T-cell (primary cell): ENCODE results near the gene MUCL3. TPM values are rescaled to one million over a fixed set of nuclear protein-coding genes. Genes with fewer than 3 reads are reported as not detected.
A peak's percentile ranks its signal among the peaks of the same experiment; 100 is the strongest.
"Not testable (repeated sequence)": the region's sequence is repeated elsewhere in the genome, so short reads cannot be mapped to it uniquely, and the experiment has no call there.

Experiments used
- ATAC-seq, 4 experiments: fragments of 200-7000 bp in 3 of 4; fragments of 150-1000 bp in 1 of 4; cut with Tn5 transposase; replicated peaks in 1 of 4; 1 replicate in 3 of 4; 2 replicates in 1 of 4; pipeline ENCODE4 v1.10.0; 2021; ENCODE audit warnings: moderate library complexity in 3 of 4, mild to moderate bottlenecking in 2 of 4, moderate number of reproducible peaks in 1 of 4
- CTCF ChIA-PET, 2 donors: fragments of 300-600 bp; sonication (Branson Sonifier 250); formaldehyde crosslinking; loops; one replicate each; lab custom pipeline; 2022; ENCODE audit warnings: antibody characterized with exemption in 2 of 2; lab: Charles Lee
- POLR2A ChIA-PET, 2 donors: fragments of 300-600 bp; sonication (Branson Sonifier 250); formaldehyde crosslinking; loops; one replicate each; lab custom pipeline; 2022; ENCODE audit warnings: antibody characterized with exemption in 2 of 2; lab: Charles Lee
- DNase-seq, 35 experiments: peaks; one replicate each; pipeline versions ENCODE4 v3.0.0 to v3.0.0-alpha.2; 2013 to 2023
- H3K27ac ChIP-seq: one replicate; pipeline ENCODE4 v1.5.1; 2013; ENCODE audit warnings: low read length
- H3K27me3 ChIP-seq, 2 experiments: replicated peaks in 1 of 2; 1 replicate in 1 of 2; 2 replicates in 1 of 2; pipeline versions ENCODE4 v1.6.1 to v1.7.0; 2013; ENCODE audit warnings: low read length in 1 of 2, mixed read lengths in 1 of 2; ENCODE audit not compliant: control insufficient read depth in 2 of 2, insufficient read depth in 2 of 2; ENCODE audit errors: extremely low read depth in 1 of 2
- H3K36me3 ChIP-seq, 2 donors: 1 replicate in 1 of 2; 2 replicates in 1 of 2; pipeline versions ENCODE4 v1.6.1 to v1.7.0; 2013; ENCODE audit warnings: low read length in 1 of 2; ENCODE audit not compliant: control insufficient read depth in 2 of 2, insufficient read depth in 1 of 2; ENCODE audit errors: extremely low read depth in 1 of 2
- H3K4me1 ChIP-seq, 2 experiments: 1 replicate in 1 of 2; 2 replicates in 1 of 2; pipeline versions ENCODE4 v1.6.1 to v1.7.0; 2013; ENCODE audit warnings: low read length in 2 of 2, mixed read lengths in 1 of 2; ENCODE audit not compliant: insufficient read depth in 2 of 2, control insufficient read depth in 1 of 2; ENCODE audit errors: extremely low read depth in 1 of 2
- H3K4me3 ChIP-seq, 2 donors: 1 replicate in 1 of 2; 2 replicates in 1 of 2; pipeline versions ENCODE4 v1.5.1 to v1.7.0; 2013; ENCODE audit warnings: mild to moderate bottlenecking in 2 of 2, low read length in 1 of 2, moderate library complexity in 1 of 2; ENCODE audit not compliant: control insufficient read depth in 1 of 2; ENCODE audit errors: extremely low read depth in 1 of 2
- H3K9me3 ChIP-seq: 2 replicates; pipeline ENCODE4 v1.7.0; 2013
- H3K27ac Mint-ChIP-seq, 2 donors: one replicate each; pipeline ENCODE4 v1.8.0; 2020 to 2021; ENCODE audit warnings: mild to moderate bottlenecking in 2 of 2, mixed read lengths in 2 of 2
- H3K27me3 Mint-ChIP-seq, 2 donors: one replicate each; pipeline ENCODE4 v1.8.0; 2021 to 2022; ENCODE audit warnings: mixed read lengths in 2 of 2
- H3K36me3 Mint-ChIP-seq: one replicate; pipeline ENCODE4 v1.8.0; 2021; ENCODE audit warnings: mixed read lengths
- H3K4me1 Mint-ChIP-seq, 3 donors: one replicate each; pipeline ENCODE4 v1.8.0; 2020 to 2022; ENCODE audit warnings: mixed read lengths in 3 of 3, mild to moderate bottlenecking in 1 of 3
- H3K4me3 Mint-ChIP-seq, 3 donors: one replicate each; pipeline ENCODE4 v1.8.0; 2020 to 2022; ENCODE audit warnings: mild to moderate bottlenecking in 3 of 3, mixed read lengths in 3 of 3, moderate library complexity in 3 of 3
- H3K9me3 Mint-ChIP-seq, 3 donors: one replicate each; pipeline ENCODE4 v1.8.0; 2020 to 2022; ENCODE audit warnings: mixed read lengths in 3 of 3
- WGBS: methylation state at CpG from one replicate; pipeline ENCODE4 v1.1.5; 2013; ENCODE audit warnings: missing lambda C conversion rate; ENCODE audit not compliant: insufficient coverage; 5-methylcytosine and 5-hydroxymethylcytosine counted together
- total RNA-seq, 35 experiments: library from RNA in 6 of 35; stranded (reverse) in 6 of 35; fragments of 120-200 nt in 1 of 35; gene quantifications; one replicate each; pipeline versions ENCODE4 v1.2.1 to v1.2.4 and lab custom pipeline; 2013 to 2026

MUCL3 gene
- total RNA-seq, 5 donors from 2014 or later (not counting 1 experiment from before 2014, with no cell fraction given), result 0.09 TPM; not detected in 4

DNA sequence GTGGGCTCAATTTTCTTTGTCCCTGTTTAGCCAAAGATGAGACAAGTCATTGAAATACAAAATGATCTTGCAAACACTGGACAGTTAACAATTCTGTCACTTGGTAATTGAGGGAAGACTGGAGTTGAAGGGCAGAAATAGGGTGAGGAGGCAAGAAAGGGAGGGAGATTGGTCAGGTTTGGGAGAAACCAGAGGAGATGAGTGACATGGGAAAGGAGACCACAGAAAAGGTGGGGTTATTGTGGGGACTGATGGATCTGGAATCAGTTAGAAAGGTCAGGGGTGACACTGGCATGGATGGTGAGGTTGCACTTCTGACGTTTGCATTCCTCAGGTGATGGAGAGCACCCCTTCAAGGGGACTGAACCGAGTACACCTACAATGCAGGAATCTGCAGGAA is 32.1 kb upstream of the MUCL3 start:
- H3K4me1 ChIP-seq, result peaks cover 6 to 27% of the 10 kb centered on the region in 2 experiments
- H3K36me3 ChIP-seq, result peaks cover 3 to 19% of the 10 kb centered on the region in 2 donors
- no peak for DNase-seq
- Mint-ChIP-seq H3K27ac (peak overlapping the region in 1 of 2 donors; percentile 87), H3K27me3 (no peaks in the 10 kb centered on the region), H3K4me1 (peaks cover 24 to 32% (median 31%) of the 10 kb centered on the region in 3 donors), H3K4me3 (peak overlapping the region; percentile 99 to 100 (median 99)), H3K9me3 (no peaks in the 10 kb centered on the region), H3K36me3 (peaks cover 18% of the 10 kb centered on the region)
- CTCF ChIA-PET, result no interaction called here
- POLR2A ChIA-PET, result no interaction called here
- no peak overlapping the region for H3K27ac ChIP-seq
- no peaks in the 10 kb centered on the region for H3K27me3 ChIP-seq
- peak overlapping the region; percentile 88 to 91 for H3K4me3 ChIP-seq
- ATAC-seq, result no peak
- no peaks in the 10 kb centered on the region for H3K9me3 ChIP-seq
- WGBS, result no CpG with 5 or more reads among the region's 2 CpGs

DNA sequence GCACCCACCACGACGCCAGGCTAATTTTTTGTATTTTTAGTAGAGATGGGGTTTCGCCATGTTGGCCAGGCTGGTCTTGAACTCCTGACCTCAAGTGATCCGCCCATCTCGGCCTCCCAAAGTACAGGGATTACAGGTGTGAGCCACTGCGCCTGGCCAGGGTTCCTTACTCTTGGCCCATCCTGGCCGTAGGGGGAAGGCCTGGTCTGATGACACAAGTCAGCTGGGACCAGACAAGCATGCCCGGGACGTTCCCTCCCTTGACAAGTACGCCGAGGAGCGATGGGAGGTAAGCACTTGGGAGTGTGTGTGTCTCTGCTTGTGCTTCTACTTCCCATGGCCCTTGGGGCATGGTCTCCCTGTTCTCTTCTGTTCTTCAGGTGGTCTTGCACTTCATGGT is 30.3 kb upstream of the MUCL3 start:
- peaks cover 35 to 44% (median 43%) of the 10 kb centered on the region in 3 donors for H3K4me1 Mint-ChIP-seq
- peaks cover 18% of the 10 kb centered on the region for H3K36me3 Mint-ChIP-seq
- POLR2A ChIA-PET, H3K4me3 ChIP-seq, H3K27me3 Mint-ChIP-seq, H3K27me3 ChIP-seq, ATAC-seq, H3K9me3 ChIP-seq, H3K9me3 Mint-ChIP-seq, DNase-seq, H3K4me3 Mint-ChIP-seq, H3K27ac Mint-ChIP-seq, H3K27ac ChIP-seq, CTCF ChIA-PET: not testable (repeated sequence)
- Histone ChIP-seq H3K36me3 (peaks cover 3 to 19% of the 10 kb centered on the region in 2 donors), H3K4me1 (peaks cover 10 to 41% of the 10 kb centered on the region in 2 experiments)
- WGBS, result 98% methylated on average over 7 of the region's 12 CpGs

DNA sequence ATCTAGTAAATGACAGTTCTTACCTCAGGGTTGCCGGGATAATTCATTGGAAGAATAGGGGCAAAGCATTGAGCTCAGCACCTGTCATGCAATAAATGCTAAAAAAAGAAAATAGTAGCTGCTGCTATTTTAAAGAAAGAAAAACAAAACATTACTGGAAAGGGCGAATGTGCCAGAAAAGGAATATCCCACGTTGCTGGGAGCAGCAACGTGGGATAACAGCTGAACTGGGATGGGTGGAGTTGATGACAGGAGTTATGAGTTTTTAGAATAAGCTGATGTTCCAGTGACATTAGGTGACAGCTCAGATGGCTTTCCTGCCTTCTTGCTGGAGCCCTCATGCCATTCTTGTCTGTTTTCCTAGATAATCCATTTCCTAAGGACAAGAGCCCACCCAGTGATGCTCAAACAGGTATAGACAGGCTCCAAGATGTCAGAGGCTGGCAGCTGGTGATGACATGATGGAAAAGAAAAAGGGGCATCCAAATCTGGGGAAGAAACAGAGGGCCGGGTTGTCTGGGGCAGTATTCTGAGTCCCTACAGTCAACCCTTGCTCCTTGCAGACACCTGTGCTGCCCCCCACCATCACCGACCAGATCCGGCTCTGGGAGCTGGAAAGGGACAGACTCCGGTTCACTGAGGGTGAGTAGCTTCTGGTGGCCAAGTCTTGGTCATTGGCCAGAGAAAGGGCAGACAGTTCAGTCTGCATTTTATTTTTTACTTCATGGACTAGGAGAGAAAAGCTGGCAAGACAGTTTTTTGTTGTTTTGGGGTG is 27.8 kb upstream of the MUCL3 start:
- no peaks in the 10 kb centered on the region for H3K9me3 Mint-ChIP-seq

DNA sequence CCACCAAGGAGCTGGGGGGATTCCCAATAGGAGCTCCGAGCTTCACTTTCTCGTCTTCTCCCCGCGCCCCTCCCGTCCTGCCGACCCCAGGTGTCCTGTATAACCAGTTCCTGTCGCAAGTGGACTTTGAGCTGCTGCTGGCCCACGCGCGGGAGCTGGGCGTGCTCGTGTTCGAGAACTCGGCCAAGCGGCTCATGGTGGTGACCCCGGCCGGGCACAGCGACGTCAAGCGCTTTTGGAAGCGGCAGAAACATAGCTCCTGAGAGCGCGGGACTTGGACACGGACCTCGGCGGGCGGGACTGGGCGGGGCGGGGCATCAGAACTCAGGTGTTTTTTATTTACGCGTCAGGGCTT is 27.1 kb upstream of the MUCL3 start:
- Histone ChIP-seq H3K27me3 (no peaks in the 10 kb centered on the region), H3K27ac (no peak overlapping the region), H3K9me3 (no peaks in the 10 kb centered on the region), H3K4me1 (peaks cover 6 to 32% of the 10 kb centered on the region in 2 experiments), H3K4me3 (peak overlapping the region; percentile 35 to 73), H3K36me3 (peaks cover 13 to 38% of the 10 kb centered on the region in 2 donors)
- POLR2A ChIA-PET, result interaction anchor here in 1 of 2 donors (0.6 to 0.7 kb wide), 2 partner anchors 480 to 622 kb away, joined by 3 read pairs; no protein-coding TSS in a partner anchor
- Mint-ChIP-seq H3K27me3 (no peaks in the 10 kb centered on the region), H3K36me3 (peaks cover 36% of the 10 kb centered on the region), H3K4me1 (peaks cover 36 to 44% (median 42%) of the 10 kb centered on the region in 3 donors), H3K9me3 (no peaks in the 10 kb centered on the region), H3K4me3 (peak overlapping the region; percentile 78 to 96 (median 85)), H3K27ac (peak overlapping the region; percentile 31 to 85)
- DNase-seq, result no peak
- peak in 1 of 4 experiments; percentile 2 for ATAC-seq
- 32% methylated on average over 29 of the region's 31 CpGs for WGBS
- CTCF ChIA-PET, result interaction anchor here (0.6 to 4.1 kb wide), 8 partner anchors 9 to 679 kb away, joined by 3 to 18 read pairs (median 4); partner anchors contain the start of gene NCR3 (in 1 of the 2)

More for the DNA sequence above, 27.8 kb upstream of the MUCL3 start:
- no peak for DNase-seq
- 96% methylated on average over 4 of the region's 8 CpGs for WGBS
- H3K27me3 ChIP-seq, result no peaks in the 10 kb centered on the region
- H3K4me3 ChIP-seq, result no peak overlapping the region
- peaks cover 10 to 37% of the 10 kb centered on the region in 2 experiments for H3K4me1 ChIP-seq
- POLR2A ChIA-PET, result interaction anchor here in 1 of 2 donors (0.6 kb wide), 1 partner anchor 11 kb away, joined by 5 read pairs; no protein-coding TSS in a partner anchor
- no peaks in the 10 kb centered on the region for H3K27me3 Mint-ChIP-seq
- ATAC-seq, result no peak
- peak overlapping the region; percentile 31 to 85 for H3K27ac Mint-ChIP-seq
- no peak overlapping the region for H3K27ac ChIP-seq
- CTCF ChIA-PET, result interaction anchor here in 1 of 2 donors (1.1 to 4.1 kb wide), 2 partner anchors 167 to 174 kb away, joined by 6 to 18 read pairs; no protein-coding TSS in a partner anchor
- peaks cover 13 to 33% of the 10 kb centered on the region in 2 donors for H3K36me3 ChIP-seq
- H3K4me1 Mint-ChIP-seq, result peaks cover 44 to 52% (median 50%) of the 10 kb centered on the region in 3 donors
- peaks cover 30% of the 10 kb centered on the region for H3K36me3 Mint-ChIP-seq
- H3K9me3 ChIP-seq, result no peaks in the 10 kb centered on the region
- H3K4me3 Mint-ChIP-seq, result peak overlapping the region; percentile 78 to 96 (median 85)

DNA sequence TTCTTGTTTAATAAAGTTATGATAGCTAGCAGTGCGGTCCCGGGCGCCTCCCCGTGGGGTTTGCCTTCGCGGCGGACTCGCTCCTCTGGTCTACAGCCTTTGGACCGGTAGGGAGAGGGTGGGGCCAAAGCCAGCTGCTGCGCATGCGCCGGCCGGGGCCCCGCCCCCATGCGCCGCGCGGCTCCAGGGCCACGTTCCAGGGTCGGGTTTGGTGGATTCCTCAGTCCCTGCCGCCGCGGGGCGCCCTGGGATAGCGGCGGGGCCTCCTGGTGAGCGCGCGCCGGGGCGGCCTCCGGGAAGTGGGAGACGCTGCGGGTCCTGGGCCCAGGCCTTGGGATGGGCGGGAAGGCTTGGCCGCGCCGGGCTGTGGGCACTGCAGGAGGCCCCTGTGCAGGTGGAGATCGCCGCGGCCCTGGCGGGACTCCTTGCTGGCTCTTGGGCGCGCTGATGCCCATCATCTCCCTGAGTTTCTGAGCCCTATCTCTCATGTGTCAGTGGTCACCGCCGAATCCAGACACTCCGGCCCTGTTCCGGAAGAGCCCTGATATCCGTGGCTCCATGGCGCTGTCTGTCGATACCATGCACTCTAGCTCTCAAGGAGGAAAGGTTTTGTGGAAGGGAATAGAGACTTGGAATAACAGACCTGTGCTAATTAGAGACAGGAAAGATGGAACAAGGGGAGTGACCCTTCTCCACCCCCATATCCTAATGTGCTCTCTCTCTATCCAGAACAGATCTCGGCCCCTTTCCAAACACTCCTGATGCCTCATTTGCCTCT is 26.5 kb upstream of the MUCL3 start, which contains the start of gene VARS2:
VARS2 (plus strand) TSS at position 163 of the 778 bp plus-strand sequence; CDS start at position 762, 599 bp downstream.
- Mint-ChIP-seq H3K4me1 (peaks cover 31 to 38% (median 37%) of the 10 kb centered on the region in 3 donors), H3K4me3 (peak within 1 kb of the TSS; percentile 78 to 96 (median 85)), H3K27ac (peak within 1 kb of the TSS; percentile 85 to 89), H3K36me3 (peaks cover 39% of the 10 kb centered on the region), H3K9me3 (no peaks in the 10 kb centered on the region), H3K27me3 (no peaks in the 10 kb centered on the region)
- Histone ChIP-seq H3K27me3 (no peaks in the 10 kb centered on the region), H3K36me3 (peaks cover 13 to 42% of the 10 kb centered on the region in 2 donors), H3K4me1 (peaks cover 4 to 26% of the 10 kb centered on the region in 2 experiments), H3K9me3 (no peaks in the 10 kb centered on the region), H3K4me3 (peak within 1 kb of the TSS; percentile 73 to 85), H3K27ac (no peak within 1 kb of the TSS)
- ATAC-seq (peak; percentile 94 to 97 (median 96)), DNase-seq (peak; percentile 54 to 92 (median 75))
- ChIA-PET POLR2A (interaction anchor here (0.5 to 0.7 kb wide), 4 partner anchors 8 to 621 kb away, joined by 3 read pairs; no protein-coding TSS in a partner anchor), CTCF (interaction anchor here (0.6 to 4.1 kb wide), 10 partner anchors 9 to 679 kb away, joined by 3 to 18 read pairs (median 4); partner anchors contain the start of gene NCR3 (in 1 of the 2))
- WGBS, result 2% methylated on average over 39 of the region's 52 CpGs
